ENCODE data around the gene POLR1A. TPM values are rescaled to one million over a fixed set of nuclear protein-coding genes. Genes with fewer than 3 reads are reported as not detected.

Gene POLR1A
- total RNA-seq, 2 experiments from 2014 or later = 13.1 to 13.4 TPM

DNA sequence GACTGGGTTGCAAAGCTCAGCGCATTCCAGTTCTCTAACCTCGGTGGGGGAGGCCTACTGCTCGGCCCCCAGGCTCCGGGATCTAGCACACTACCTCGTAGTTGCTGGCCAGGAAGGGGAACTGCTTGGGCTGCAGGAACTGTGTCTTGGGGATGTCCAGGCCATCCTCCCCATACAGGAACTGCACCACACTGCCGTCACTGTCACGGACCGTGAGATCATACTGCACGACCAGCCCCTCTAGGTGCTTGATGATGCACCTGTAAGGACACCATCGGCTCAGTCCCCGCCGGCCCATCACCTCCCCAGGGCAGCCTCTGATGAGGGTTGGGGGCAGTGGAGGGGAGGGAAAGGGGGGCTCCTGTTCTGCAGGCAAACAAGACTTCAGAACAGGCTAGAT, 61.6 kb downstream of the POLR1A start:
- Mint-ChIP-seq H3K36me3 (ENCODE audit: low read depth) (peaks cover 66% of the 10 kb centered on the region), H3K27ac (peak overlapping the region; percentile 97)

DNA sequence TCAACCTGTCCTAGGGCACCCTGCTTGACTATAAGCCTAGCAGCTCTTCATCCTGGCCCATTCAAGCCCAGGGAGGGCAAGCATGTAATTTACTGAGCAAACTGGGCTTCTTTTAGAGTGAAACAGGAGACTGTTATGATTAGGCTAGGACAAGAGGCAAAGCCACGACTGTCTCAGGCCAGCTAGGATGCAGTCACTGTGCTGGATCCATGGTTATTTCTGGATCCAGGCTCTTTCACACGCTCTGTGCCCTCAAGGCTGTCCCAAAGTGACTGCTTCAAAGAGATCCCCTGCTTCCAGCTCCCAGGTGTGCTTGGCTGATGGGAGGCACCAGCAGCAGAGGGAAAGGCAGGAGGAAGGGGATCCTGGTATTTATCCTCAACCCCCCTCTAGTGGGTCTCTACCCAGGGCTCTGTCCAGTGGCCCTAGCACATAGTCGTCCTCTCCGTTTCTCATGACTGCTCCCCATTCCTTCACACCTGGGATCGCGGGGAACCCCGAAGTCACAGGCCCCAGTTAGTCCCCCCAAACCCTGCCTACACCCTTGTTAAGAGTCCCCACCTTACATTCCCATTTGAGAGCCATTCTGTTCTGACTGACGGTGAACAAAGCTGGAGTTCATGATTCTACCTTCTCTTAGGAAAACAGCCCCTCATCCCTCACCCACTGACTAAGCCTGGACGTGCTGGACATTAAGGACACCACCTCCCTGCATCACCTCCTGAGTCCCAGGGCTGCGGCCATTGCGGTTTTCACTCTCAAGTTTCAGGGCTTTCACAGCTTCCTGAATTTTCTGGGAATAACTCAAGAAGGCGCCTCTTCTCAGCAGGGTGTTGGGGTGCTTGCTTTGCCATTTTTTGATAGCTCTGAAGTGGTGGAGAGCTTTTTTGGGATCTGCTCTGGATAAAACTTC, 63.2 kb downstream of the POLR1A start:
- Mint-ChIP-seq H3K36me3 (ENCODE audit: low read depth) (peaks cover 53% of the 10 kb centered on the region), H3K27me3 (peaks cover 5% of the 10 kb centered on the region), H3K9me3 (no peaks in the 10 kb centered on the region), H3K4me3 (peak overlapping the region; percentile 32), H3K4me1 (ENCODE audit: low read depth) (peaks cover 52% of the 10 kb centered on the region), H3K27ac (peak overlapping the region; percentile 97)
- peaks cover 44% of the 10 kb centered on the region for H3K4me1 ChIP-seq (ENCODE audit: insufficient read depth, low read length)
- ATAC-seq (ENCODE audit: poor library complexity) = no peak
- H3K4me3 ChIP-seq (ENCODE audit: low read length) = no peak overlapping the region
- intact Hi-C loops (cut with DNase I, micrococcal nuclease) = no loop called here
- ChIA-PET POLR2A (interaction anchor here (1.8 kb wide), 1 partner anchor 63 kb away, joined by 7 read pairs; the partner anchor contains the start of genes POLR1A and PTCD3), CTCF (interaction anchor here (0.6 to 2.4 kb wide), 4 partner anchors 36 to 215 kb away, joined by 3 to 20 read pairs (median 8); partner anchors contain the start of gene ST3GAL5)
- peaks cover 54% of the 10 kb centered on the region for H3K36me3 ChIP-seq (ENCODE audit: insufficient read depth, low read length)
- DNase-seq = no peak
- TF ChIP-seq, protein P1, sequence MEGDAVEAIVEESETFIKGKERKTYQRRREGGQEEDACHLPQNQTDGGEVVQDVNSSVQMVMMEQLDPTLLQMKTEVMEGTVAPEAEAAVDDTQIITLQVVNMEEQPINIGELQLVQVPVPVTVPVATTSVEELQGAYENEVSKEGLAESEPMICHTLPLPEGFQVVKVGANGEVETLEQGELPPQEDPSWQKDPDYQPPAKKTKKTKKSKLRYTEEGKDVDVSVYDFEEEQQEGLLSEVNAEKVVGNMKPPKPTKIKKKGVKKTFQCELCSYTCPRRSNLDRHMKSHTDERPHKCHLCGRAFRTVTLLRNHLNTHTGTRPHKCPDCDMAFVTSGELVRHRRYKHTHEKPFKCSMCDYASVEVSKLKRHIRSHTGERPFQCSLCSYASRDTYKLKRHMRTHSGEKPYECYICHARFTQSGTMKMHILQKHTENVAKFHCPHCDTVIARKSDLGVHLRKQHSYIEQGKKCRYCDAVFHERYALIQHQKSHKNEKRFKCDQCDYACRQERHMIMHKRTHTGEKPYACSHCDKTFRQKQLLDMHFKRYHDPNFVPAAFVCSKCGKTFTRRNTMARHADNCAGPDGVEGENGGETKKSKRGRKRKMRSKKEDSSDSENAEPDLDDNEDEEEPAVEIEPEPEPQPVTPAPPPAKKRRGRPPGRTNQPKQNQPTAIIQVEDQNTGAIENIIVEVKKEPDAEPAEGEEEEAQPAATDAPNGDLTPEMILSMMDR (IDR thresholded peaks at IDR 0.05) = no peak
- H3K27me3 ChIP-seq (ENCODE audit: control insufficient read depth in 1 of 2, insufficient read depth in 2 of 2, low read length in 2 of 2) = no peaks in the 10 kb centered on the region
- H3K27ac ChIP-seq (ENCODE audit: low read depth in 1 of 2, low read length in 2 of 2) = peak overlapping the region in 1 of 2 donors; percentile 46
- no peaks in the 10 kb centered on the region for H3K9me3 ChIP-seq (ENCODE audit: control insufficient read depth in 1 of 2, insufficient read depth in 1 of 2, low read length in 2 of 2)

More for the DNA sequence above, 61.6 kb downstream of the POLR1A start:
- Mint-ChIP-seq H3K4me1 (ENCODE audit: low read depth) (peaks cover 36% of the 10 kb centered on the region), H3K9me3 (no peaks in the 10 kb centered on the region), H3K27me3 (peaks cover 5% of the 10 kb centered on the region), H3K4me3 (no peak overlapping the region)
- POLR2A ChIA-PET = no interaction called here
- intact Hi-C loops (cut with DNase I, micrococcal nuclease) = loop anchor here in 1 of 2 experiments (2.0 kb wide), 1 partner anchor 33 kb away; no protein-coding TSS in a partner anchor
- CTCF ChIA-PET = no interaction called here
- Histone ChIP-seq H3K4me3 (ENCODE audit: low read length) (no peak overlapping the region), H3K4me1 (ENCODE audit: insufficient read depth, low read length) (peaks cover 29% of the 10 kb centered on the region), H3K36me3 (ENCODE audit: insufficient read depth, low read length) (peaks cover 68% of the 10 kb centered on the region), H3K9me3 (ENCODE audit: control insufficient read depth in 1 of 2, insufficient read depth in 1 of 2, low read length in 2 of 2) (no peaks in the 10 kb centered on the region), H3K27ac (ENCODE audit: low read depth in 1 of 2, low read length in 2 of 2) (no peak overlapping the region), H3K27me3 (ENCODE audit: control insufficient read depth in 1 of 2, insufficient read depth in 2 of 2, low read length in 2 of 2) (no peaks in the 10 kb centered on the region)
- TF ChIP-seq, protein P1 (IDR thresholded peaks at IDR 0.05) = no peak
- DNase-seq (no peak), ATAC-seq (ENCODE audit: poor library complexity) (no peak)

DNA sequence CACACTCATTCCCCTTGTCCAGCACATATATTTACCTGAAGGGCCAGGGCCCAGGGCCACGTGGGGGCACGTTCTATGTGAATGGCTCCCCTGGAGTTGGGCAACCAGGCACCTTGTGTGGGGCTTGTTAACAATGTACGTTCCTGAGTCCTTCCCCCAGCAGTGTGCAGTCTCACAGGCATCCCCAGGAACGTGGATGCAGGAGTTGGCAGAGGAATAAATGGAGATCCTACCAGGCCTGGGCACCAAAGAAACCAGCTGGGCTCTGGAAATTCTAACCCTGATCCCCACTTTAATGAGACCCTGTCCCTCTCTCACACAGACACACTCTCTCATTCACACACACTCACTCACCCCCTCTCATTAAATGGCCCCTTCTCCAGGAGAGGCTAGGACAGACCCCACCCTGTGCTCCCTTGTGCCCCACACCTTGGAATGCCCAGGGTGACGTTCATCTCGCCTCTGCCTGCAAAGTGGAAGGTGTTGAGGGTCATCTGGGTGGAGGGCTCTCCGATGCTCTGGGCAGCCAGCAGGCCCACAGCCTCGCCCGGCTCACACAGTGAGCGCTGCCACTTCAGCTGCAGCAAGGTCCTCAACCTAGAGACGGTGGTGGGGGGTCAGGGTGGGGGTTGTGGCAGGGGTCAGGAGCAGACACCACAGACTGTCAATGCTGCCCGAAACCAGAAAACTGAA, 65.6 kb downstream of the POLR1A start:
- ATAC-seq (ENCODE audit: poor library complexity) (no peak), DNase-seq (peak in 2 of 14 experiments; percentile 15 to 32)
- POLR2A ChIA-PET = interaction anchor here (1.1 kb wide), 1 partner anchor 28 kb away, joined by 3 read pairs; no protein-coding TSS in a partner anchor
- peak overlapping the region; percentile 97 for H3K27ac Mint-ChIP-seq
- Histone ChIP-seq H3K4me3 (ENCODE audit: low read length) (no peak overlapping the region), H3K4me1 (ENCODE audit: insufficient read depth, low read length) (peaks cover 68% of the 10 kb centered on the region), H3K27ac (ENCODE audit: low read depth in 1 of 2, low read length in 2 of 2) (peak overlapping the region; percentile 88 to 92), H3K27me3 (ENCODE audit: control insufficient read depth in 1 of 2, insufficient read depth in 2 of 2, low read length in 2 of 2) (no peaks in the 10 kb centered on the region), H3K9me3 (ENCODE audit: control insufficient read depth in 1 of 2, insufficient read depth in 1 of 2, low read length in 2 of 2) (no peaks in the 10 kb centered on the region), H3K36me3 (ENCODE audit: insufficient read depth, low read length) (peaks cover 34% of the 10 kb centered on the region)
- intact Hi-C loops (cut with DNase I, micrococcal nuclease) = loop anchor here (2.0 to 5.0 kb wide), 5 partner anchors 42 to 213 kb away; partner anchors contain the start of genes IMMT (in 1 of the 2) and MRPL35 (in 1 of the 2)
- H3K27me3 Mint-ChIP-seq = peaks cover 5% of the 10 kb centered on the region
- TF ChIP-seq, protein P1 (IDR thresholded peaks at IDR 0.05) = no peak
- H3K9me3 Mint-ChIP-seq = no peaks in the 10 kb centered on the region
- peaks cover 76% of the 10 kb centered on the region for H3K4me1 Mint-ChIP-seq (ENCODE audit: low read depth)
- CTCF ChIA-PET = interaction anchor here (1.6 to 4.9 kb wide), 5 partner anchors 38 to 213 kb away, joined by 4 to 52 read pairs (median 10); partner anchors contain the start of gene ST3GAL5
- H3K4me3 Mint-ChIP-seq = peak overlapping the region; percentile 79
- H3K36me3 Mint-ChIP-seq (ENCODE audit: low read depth) = peaks cover 40% of the 10 kb centered on the region

Measured in CD4-positive, alpha-beta T cell (primary cell).